ENCODE data around the gene DYNC2LI1.
A peak's percentile ranks its signal among the peaks of the same experiment; 100 is the strongest.

DYNC2LI1 gene

GRCh38 chr2:43759195-43759594 is 14.6 kb upstream of the DYNC2LI1 start:
- no peaks in the 10 kb centered on the region for H3K79me1 ChIP-seq (ENCODE audit: low read depth, low read length)
- no peak overlapping the region for H3K4me2 ChIP-seq (ENCODE audit: insufficient read depth, low read length, poor library complexity, severe bottlenecking)
- H3K4ac ChIP-seq (ENCODE audit: low read length) = no peak overlapping the region
- H4K8ac ChIP-seq (ENCODE audit: low read depth, low read length) = no peak overlapping the region
- no peak overlapping the region for H2BK15ac ChIP-seq (ENCODE audit: low read length)
- H2AFZ ChIP-seq (ENCODE audit: low read length) = peak overlapping the region; percentile 14
- DNase-seq (ENCODE audit: low spot score) = no peak
- H3K27ac ChIP-seq (replicated peaks; ENCODE audit: low read length) = no peak overlapping the region
- no peak overlapping the region for H3K18ac ChIP-seq (ENCODE audit: low read length)
- no peaks in the 10 kb centered on the region for H3K9me3 ChIP-seq (replicated peaks in 1 of 2; ENCODE audit: control insufficient read depth in 2 of 2, insufficient read depth in 1 of 2, low read depth in 1 of 2, low read length in 2 of 2)
- no peak overlapping the region for H3K9ac ChIP-seq (ENCODE audit: low read depth, low read length, poor library complexity)
- no peak overlapping the region for H2BK120ac ChIP-seq (ENCODE audit: low read depth, low read length)
- no peaks in the 10 kb centered on the region for H3K27me3 ChIP-seq (ENCODE audit: control insufficient read depth in 3 of 3, insufficient read depth in 3 of 3, low read depth in 1 of 3, low read length in 3 of 3)
- no peak overlapping the region for H4K91ac ChIP-seq (ENCODE audit: low read depth, low read length, poor library complexity)
- H3K4me1 ChIP-seq (ENCODE audit: control insufficient read depth in 2 of 2, insufficient read depth in 1 of 2, low read depth in 1 of 2, low read length in 2 of 2) = peaks cover 0 to 1% of the 10 kb centered on the region in 2 donors
- no peak overlapping the region for H3K23ac ChIP-seq (ENCODE audit: low read depth, low read length, poor library complexity)
- no peak overlapping the region for H3K14ac ChIP-seq (ENCODE audit: low read length)
- H3K4me3 ChIP-seq (ENCODE audit: low read length in 2 of 2) = no peak overlapping the region
- no peaks in the 10 kb centered on the region for H3K36me3 ChIP-seq (replicated peaks in 1 of 2; ENCODE audit: control insufficient read depth in 2 of 2, insufficient read depth in 2 of 2, low read length in 2 of 2)
- no peak overlapping the region for H2BK5ac ChIP-seq (ENCODE audit: low read length)
- no peak overlapping the region for H2AK5ac ChIP-seq (ENCODE audit: low read depth, low read length)
- no peak overlapping the region for H2BK12ac ChIP-seq (ENCODE audit: low read length)

GRCh38 chr2:43762286-43762685 is 11.6 kb upstream of the DYNC2LI1 start:
- Histone ChIP-seq H3K9me3 (replicated peaks in 1 of 2; ENCODE audit: control insufficient read depth in 2 of 2, insufficient read depth in 1 of 2, low read depth in 1 of 2, low read length in 2 of 2) (no peaks in the 10 kb centered on the region), H2AK5ac (ENCODE audit: low read depth, low read length) (no peak overlapping the region), H2AFZ (ENCODE audit: low read length) (no peak overlapping the region), H2BK5ac (ENCODE audit: low read length) (no peak overlapping the region), H3K79me1 (ENCODE audit: low read depth, low read length) (peaks cover 1% of the 10 kb centered on the region), H3K4me3 (ENCODE audit: low read length in 2 of 2) (no peak overlapping the region), H3K9ac (ENCODE audit: low read depth, low read length, poor library complexity) (no peak overlapping the region), H2BK15ac (ENCODE audit: low read length) (no peak overlapping the region), H3K14ac (ENCODE audit: low read length) (no peak overlapping the region), H4K91ac (ENCODE audit: low read depth, low read length, poor library complexity) (no peak overlapping the region), H3K4me2 (ENCODE audit: insufficient read depth, low read length, poor library complexity, severe bottlenecking) (no peak overlapping the region), H3K27me3 (ENCODE audit: control insufficient read depth in 3 of 3, insufficient read depth in 3 of 3, low read depth in 1 of 3, low read length in 3 of 3) (no peaks in the 10 kb centered on the region), H4K8ac (ENCODE audit: low read depth, low read length) (no peak overlapping the region), H3K36me3 (replicated peaks in 1 of 2; ENCODE audit: control insufficient read depth in 2 of 2, insufficient read depth in 2 of 2, low read length in 2 of 2) (no peaks in the 10 kb centered on the region), H2BK12ac (ENCODE audit: low read length) (no peak overlapping the region), H3K23ac (ENCODE audit: low read depth, low read length, poor library complexity) (no peak overlapping the region), H3K27ac (replicated peaks; ENCODE audit: low read length) (no peak overlapping the region), H2BK120ac (ENCODE audit: low read depth, low read length) (no peak overlapping the region), H3K18ac (ENCODE audit: low read length) (no peak overlapping the region), H3K4ac (ENCODE audit: low read length) (no peak overlapping the region), H3K4me1 (ENCODE audit: control insufficient read depth in 2 of 2, insufficient read depth in 1 of 2, low read depth in 1 of 2, low read length in 2 of 2) (no peaks in the 10 kb centered on the region)
- no peak for DNase-seq (ENCODE audit: low spot score)
- WGBS, 2 donors (ENCODE audit: extremely low coverage in 2 of 2, insufficient read length in 2 of 2, insufficient replicate concordance in 1 of 2) = no CpG with 5 or more reads among the region's 3 CpGs

- no peak overlapping the region for H3K9ac ChIP-seq (ENCODE audit: low read depth, low read length, poor library complexity)
- no peak overlapping the region for H2BK120ac ChIP-seq (ENCODE audit: low read depth, low read length)
- no peaks in the 10 kb centered on the region for H3K36me3 ChIP-seq (replicated peaks in 1 of 2; ENCODE audit: control insufficient read depth in 2 of 2, insufficient read depth in 2 of 2, low read length in 2 of 2)
- no peak overlapping the region for H3K14ac ChIP-seq (ENCODE audit: low read length)
- no peak overlapping the region for H2BK5ac ChIP-seq (ENCODE audit: low read length)
- peaks cover 1% of the 10 kb centered on the region for H3K79me1 ChIP-seq (ENCODE audit: low read depth, low read length)
- H4K91ac ChIP-seq (ENCODE audit: low read depth, low read length, poor library complexity) = no peak overlapping the region
- no peaks in the 10 kb centered on the region for H3K27me3 ChIP-seq (ENCODE audit: control insufficient read depth in 3 of 3, insufficient read depth in 3 of 3, low read depth in 1 of 3, low read length in 3 of 3)
- no peak overlapping the region for H2BK15ac ChIP-seq (ENCODE audit: low read length)
- no peak overlapping the region for H3K4me2 ChIP-seq (ENCODE audit: insufficient read depth, low read length, poor library complexity, severe bottlenecking)
- no peak overlapping the region for H3K4ac ChIP-seq (ENCODE audit: low read length)
- no peaks in the 10 kb centered on the region for H3K9me3 ChIP-seq (replicated peaks in 1 of 2; ENCODE audit: control insufficient read depth in 2 of 2, insufficient read depth in 1 of 2, low read depth in 1 of 2, low read length in 2 of 2)
- no peak overlapping the region for H2AFZ ChIP-seq (ENCODE audit: low read length)
- H3K27ac ChIP-seq (replicated peaks; ENCODE audit: low read length) = no peak overlapping the region
- no peak overlapping the region for H2AK5ac ChIP-seq (ENCODE audit: low read depth, low read length)
- no peak overlapping the region for H3K23ac ChIP-seq (ENCODE audit: low read depth, low read length, poor library complexity)
- no CpG with 5 or more reads among the region's 2 CpGs for whole genome bisulfite sequencing, 2 donors (ENCODE audit: extremely low coverage in 2 of 2, insufficient read length in 2 of 2, insufficient replicate concordance in 1 of 2)
- no peak overlapping the region for H3K18ac ChIP-seq (ENCODE audit: low read length)
- DNase-seq (ENCODE audit: low spot score) = no peak
- H4K8ac ChIP-seq (ENCODE audit: low read depth, low read length) = no peak overlapping the region
- H3K4me1 ChIP-seq (ENCODE audit: control insufficient read depth in 2 of 2, insufficient read depth in 1 of 2, low read depth in 1 of 2, low read length in 2 of 2) = no peaks in the 10 kb centered on the region
- no peak overlapping the region for H3K4me3 ChIP-seq (ENCODE audit: low read length in 2 of 2)
- H2BK12ac ChIP-seq (ENCODE audit: low read length) = no peak overlapping the region
These were observed 10.7 kb upstream of the DYNC2LI1 start for GRCh38 chr2:43763091-43763490.

- Histone ChIP-seq H2BK12ac (ENCODE audit: low read length) (no peak overlapping the region), H3K9me3 (replicated peaks in 1 of 2; ENCODE audit: control insufficient read depth in 2 of 2, insufficient read depth in 1 of 2, low read depth in 1 of 2, low read length in 2 of 2) (no peaks in the 10 kb centered on the region), H3K36me3 (replicated peaks in 1 of 2; ENCODE audit: control insufficient read depth in 2 of 2, insufficient read depth in 2 of 2, low read length in 2 of 2) (no peaks in the 10 kb centered on the region), H3K18ac (ENCODE audit: low read length) (no peak overlapping the region), H2BK5ac (ENCODE audit: low read length) (no peak overlapping the region), H3K79me1 (ENCODE audit: low read depth, low read length) (peaks cover 1% of the 10 kb centered on the region), H3K9ac (ENCODE audit: low read depth, low read length, poor library complexity) (no peak overlapping the region), H2AFZ (ENCODE audit: low read length) (no peak overlapping the region), H3K27me3 (ENCODE audit: control insufficient read depth in 3 of 3, insufficient read depth in 3 of 3, low read depth in 1 of 3, low read length in 3 of 3) (no peaks in the 10 kb centered on the region), H2AK5ac (ENCODE audit: low read depth, low read length) (no peak overlapping the region), H3K4me1 (ENCODE audit: control insufficient read depth in 2 of 2, insufficient read depth in 1 of 2, low read depth in 1 of 2, low read length in 2 of 2) (no peaks in the 10 kb centered on the region), H3K4ac (ENCODE audit: low read length) (no peak overlapping the region), H3K4me3 (ENCODE audit: low read length in 2 of 2) (no peak overlapping the region), H3K4me2 (ENCODE audit: insufficient read depth, low read length, poor library complexity, severe bottlenecking) (no peak overlapping the region), H2BK15ac (ENCODE audit: low read length) (no peak overlapping the region), H4K8ac (ENCODE audit: low read depth, low read length) (no peak overlapping the region), H3K27ac (replicated peaks; ENCODE audit: low read length) (no peak overlapping the region), H4K91ac (ENCODE audit: low read depth, low read length, poor library complexity) (no peak overlapping the region), H3K23ac (ENCODE audit: low read depth, low read length, poor library complexity) (no peak overlapping the region), H2BK120ac (ENCODE audit: low read depth, low read length) (no peak overlapping the region), H3K14ac (ENCODE audit: low read length) (no peak overlapping the region)
- DNase-seq (ENCODE audit: low spot score) = no peak
- WGBS, 2 donors (ENCODE audit: extremely low coverage in 2 of 2, insufficient read length in 2 of 2, insufficient replicate concordance in 1 of 2) = no CpG with 5 or more reads among the region's 1 CpG
These were observed 9.6 kb upstream of the DYNC2LI1 start for GRCh38 chr2:43764086-43764705.

Data from neuronal stem cell (in vitro differentiated cells).